Right ventricle myocardium inferior (tissue), 1 donor: ENCODE data around the gene ZNF692. TPM values are rescaled to one million over a fixed set of nuclear protein-coding genes. Genes with fewer than 3 reads are reported as not detected.
"Not testable (repeated sequence)": the region's sequence is repeated elsewhere in the genome, so short reads cannot be mapped to it uniquely, and the experiment has no call there.

Experiments
- ATAC-seq: fragments of 200-7000 bp; cut with Tn5 transposase; one replicate; pipeline ENCODE4 v1.9.1; 2020; ENCODE audit warnings: mild to moderate bottlenecking, moderate library complexity
- DNase-seq: peaks from one replicate; pipeline ENCODE4 v3.0.0; 2021; ENCODE audit errors: missing footprints
- intact Hi-C: fragments of 100-400 bp; cut with DNase I; formaldehyde crosslinking; loops from one replicate; pipeline ENCODE4 v1.11.0; 2022
- total RNA-seq: library from RNA; stranded (reverse); fragmentation: NEBNext Ultra II Directional; extraction: Animal tissue kit (Norgen Biotek cat#: 25700); gene quantifications from one replicate; pipeline ENCODE4 v1.2.1, GENCODE V29; 2021
- donor health status: DM: no; HTN: yes; CAD: no; lungs with severe emphysema.

Gene ZNF692
- total RNA-seq, 1 donor from 2014 or later: 20.8 TPM

DNA sequence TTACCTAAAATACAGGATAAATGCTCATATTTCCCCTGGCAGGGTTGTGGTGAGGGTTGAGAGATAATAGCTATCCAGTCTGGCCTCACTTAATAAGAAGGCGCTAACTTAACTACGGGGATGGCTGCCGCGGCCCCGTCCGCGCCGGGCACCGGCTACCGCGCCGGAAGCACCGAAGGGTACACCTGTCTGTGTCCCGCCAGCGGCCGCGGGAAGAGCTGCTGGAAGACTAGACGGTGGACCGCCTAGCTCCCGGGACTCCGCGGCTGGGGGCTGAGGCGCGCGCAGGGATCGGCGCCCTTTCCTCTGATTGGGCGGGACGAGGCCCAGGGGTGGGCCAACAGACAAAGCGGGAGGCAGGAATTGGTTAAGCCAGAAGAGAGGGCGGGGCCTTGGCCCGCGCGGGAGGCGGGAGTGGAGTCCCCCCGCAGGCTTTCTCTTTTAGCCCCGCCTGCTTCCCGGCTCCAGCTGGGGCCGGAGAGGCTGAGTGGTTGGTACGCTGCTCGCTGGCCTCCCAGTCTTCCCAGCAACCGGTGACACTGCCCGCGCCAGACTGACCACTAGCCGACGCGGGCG, 21.0 kb downstream of the ZNF692 start, which contains the start of gene ZNF672:
TSS of gene ZNF672 (plus strand) at position 444 of the 576 bp plus-strand sequence. CDS start 9,051 bp downstream, outside the sequence.
- intact Hi-C loops: loop anchor here (1.0 to 2.0 kb wide), 4 partner anchors 12 to 69 kb away; partner anchors contain the start of gene PGBD2
- ATAC-seq (peak; percentile 94), DNase-seq (peak; percentile 99)

DNA sequence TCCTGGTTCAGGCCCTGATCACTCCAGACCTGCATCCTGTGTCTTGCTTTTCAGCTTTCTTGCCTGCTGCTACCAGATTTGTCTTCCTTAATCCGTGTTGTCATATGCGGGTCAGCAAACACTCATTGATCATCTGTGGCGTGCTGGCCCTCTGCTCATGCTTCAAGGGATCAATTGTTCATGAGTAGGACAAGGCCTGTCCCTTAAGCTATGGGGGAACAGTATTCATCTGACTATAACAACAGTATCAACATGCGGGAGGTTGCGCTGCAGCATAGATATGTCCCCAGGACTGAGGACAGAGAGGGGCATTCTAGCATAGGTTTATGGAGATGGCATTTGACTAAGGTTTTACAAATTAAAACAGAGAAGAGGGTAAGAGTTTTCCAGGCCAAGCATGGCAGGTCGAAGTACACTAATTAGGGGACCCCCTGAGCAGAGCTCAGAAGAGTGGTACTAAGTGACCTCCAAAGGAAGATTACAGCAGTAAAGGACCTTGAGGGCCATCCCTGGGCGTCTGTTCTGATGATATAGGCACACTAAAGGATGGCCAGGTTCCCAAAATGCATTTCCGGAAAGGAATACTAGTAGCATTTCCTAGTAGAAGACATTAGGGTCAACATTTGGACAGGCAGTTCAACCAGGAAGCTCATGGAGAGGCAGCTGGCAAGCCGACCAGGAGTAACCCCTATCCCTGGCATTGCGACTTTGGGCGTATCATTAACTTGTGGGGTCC, 21.7 kb downstream of the ZNF692 start:
- DNase-seq: no peak
- intact Hi-C loops: no loop called here
- ATAC-seq: no peak

DNA sequence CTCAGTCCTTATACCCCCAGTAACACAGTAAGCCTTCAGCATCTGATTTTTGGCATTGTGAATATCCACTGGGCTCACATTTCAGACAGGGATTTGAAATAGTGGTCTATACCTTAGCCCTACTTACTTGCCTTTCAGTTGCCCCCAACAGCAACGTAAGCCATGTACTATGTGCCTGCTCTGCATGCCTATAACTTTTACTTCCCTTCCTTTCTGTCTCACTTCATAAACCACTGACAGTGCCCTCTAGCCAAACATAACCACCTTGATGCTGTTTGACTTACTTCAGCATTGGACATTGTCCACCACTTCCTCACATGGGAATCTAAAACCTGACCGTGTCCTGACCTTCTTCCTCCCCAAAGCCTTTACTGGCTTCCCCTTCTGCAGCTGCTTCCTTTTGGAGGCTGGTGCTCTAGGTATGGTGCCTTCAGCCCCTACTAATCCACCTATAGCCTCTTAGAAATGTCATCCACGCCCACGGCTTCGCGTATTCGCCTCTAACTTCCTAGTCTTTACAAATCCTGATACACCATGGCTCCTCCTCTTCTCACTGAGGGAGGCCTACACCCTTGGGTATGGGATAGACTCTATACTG, 24.4 kb downstream of the ZNF692 start:
- DNase-seq: no peak
- ATAC-seq: no peak
- intact Hi-C loops: no loop called here

DNA sequence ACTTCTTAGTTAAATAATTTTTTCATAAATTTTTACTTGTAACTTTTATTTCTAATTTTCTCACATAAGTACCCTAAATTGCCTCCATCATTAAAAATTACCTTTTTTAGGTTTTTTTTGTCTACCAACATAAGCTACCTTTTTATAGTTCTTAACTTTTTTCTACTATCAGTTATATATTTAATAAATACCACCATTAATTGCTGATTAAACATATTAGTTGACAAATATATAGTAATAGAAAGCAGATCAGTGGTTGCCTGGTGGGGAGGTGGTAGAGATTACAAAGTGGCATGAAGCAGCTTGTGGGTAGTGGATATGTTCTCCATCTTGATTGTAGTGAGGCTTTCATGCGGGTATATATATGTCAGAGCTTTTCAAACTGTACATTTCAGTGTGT, 27.0 kb downstream of the ZNF692 start:
- ATAC-seq (no peak), DNase-seq (no peak)
- intact Hi-C loops: no loop called here

DNA sequence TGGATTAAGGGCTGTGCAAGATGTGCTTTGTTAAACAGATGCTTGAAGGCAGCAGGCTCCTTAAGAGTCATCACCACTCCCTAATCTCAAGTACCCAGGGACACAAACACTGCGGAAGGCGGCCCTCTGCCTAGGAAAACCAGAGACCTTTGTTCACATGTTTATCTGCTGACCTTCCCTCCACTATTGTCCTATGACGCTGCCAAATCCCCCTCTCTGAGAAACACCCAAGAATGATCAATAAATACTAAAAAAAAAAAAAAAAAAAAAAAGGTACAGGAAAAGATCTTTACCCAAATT, 28.2 kb downstream of the ZNF692 start:
- intact Hi-C loops, ATAC-seq, DNase-seq: not testable (repeated sequence)

DNA sequence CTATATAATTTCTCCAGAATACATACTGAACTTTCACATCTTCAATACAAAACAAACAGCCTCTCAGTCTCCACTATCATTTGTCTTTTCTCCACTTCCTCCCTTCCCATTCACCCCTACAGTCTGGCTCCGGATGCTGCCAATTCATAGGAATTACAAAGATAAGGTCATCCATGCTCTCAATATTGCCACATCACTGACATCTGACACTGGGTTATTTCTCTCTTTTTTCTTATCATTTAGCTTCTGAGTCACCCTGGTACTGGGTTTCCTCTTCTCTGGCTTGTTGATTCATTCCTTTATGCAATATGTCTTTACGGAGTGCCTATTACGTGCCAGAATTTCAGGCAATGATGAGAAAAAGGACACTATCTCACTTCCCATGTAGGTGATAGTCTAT, 30.0 kb downstream of the ZNF692 start:
- DNase-seq: no peak
- intact Hi-C loops: no loop called here
- ATAC-seq: no peak

DNA sequence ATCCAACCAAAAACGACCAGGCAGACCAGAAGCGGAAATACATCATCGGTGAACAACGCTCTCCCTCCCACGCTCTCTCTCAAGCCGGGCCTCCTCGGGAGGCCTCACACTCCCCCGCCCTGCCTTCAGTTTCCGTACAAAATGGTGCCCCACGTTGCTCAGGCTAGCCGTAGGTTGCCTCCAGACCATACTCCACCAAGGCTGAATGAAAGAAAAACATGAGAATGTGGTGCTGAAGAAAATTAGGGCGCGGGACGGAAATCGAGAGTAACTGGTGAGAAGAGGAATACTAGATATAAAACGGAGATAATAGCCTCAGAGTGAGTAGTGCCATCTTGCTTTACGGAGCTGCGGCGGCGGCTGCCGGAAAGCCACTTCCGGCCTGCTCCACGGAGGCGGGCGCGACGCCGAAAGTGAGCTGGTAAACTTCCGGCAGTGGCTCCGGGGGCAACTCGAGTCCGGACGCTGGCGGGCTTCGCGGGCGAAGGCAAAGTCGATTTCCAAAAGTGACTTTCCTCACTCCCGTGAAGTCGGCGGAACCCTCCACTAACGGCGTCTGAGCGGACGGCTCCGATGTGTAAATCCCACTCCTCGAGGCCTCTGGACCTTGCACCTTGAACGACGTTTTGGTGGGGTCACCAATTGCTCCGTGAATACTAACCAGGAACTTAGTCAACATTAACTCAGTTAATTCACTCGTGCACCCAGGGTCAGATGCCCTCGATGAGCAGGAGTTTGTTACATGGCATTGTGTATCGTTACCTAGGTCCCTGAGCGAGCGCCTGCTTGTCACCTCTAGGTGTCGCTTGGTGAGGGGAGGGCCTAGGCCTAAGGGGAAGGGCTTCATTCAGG, 32.8 kb downstream of the ZNF692 start, which contains the start of gene SH3BP5L:
TSS of gene SH3BP5L (minus strand) at position 7 of the 852 bp plus-strand sequence. CDS start 980 bp downstream, outside the sequence.
- ATAC-seq: peak; percentile 97
- DNase-seq: peak; percentile 96
- intact Hi-C loops: loop anchor here (1.0 kb wide), 3 partner anchors 12 to 80 kb away; partner anchors contain the start of genes PGBD2 and ZNF672

DNA sequence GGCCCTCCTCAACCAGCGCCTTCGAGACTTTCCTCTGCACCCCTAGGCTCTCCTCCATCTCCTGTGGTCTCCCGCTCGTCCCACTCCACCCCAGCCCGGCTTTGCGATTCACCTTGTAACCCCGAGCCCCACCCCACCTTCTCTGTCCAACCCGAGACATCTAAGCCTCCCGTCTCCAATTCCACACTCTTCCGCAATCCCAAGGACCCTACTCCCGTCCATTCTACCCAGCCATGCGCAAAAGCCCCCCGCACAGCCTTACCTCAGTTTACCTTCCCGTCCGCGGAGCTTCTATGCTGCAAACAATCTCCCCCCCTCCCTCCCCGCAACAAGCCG, 33.3 kb downstream of the ZNF692 start:
- intact Hi-C loops: no loop called here
- DNase-seq: no peak
- ATAC-seq: no peak

DNA sequence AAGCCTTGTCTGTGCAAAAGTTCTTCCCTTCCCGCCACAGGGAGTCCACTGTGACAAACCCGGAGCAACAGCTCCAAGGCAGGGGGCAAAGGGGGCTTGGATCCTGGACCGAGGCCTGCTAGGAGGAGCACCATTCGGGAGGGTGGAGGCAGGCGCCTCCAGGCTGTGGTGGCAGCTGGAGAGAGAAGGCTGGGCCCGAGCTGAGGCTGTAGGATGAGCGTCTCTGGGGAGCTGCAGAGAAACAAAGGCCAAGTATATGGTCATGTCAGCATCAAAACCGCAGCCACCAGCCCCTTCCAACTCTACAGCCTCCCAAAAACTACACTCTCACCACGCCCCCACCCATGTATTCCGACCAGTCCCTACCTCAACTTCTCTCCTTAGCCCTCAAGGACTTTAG, 33.7 kb downstream of the ZNF692 start:
- DNase-seq (no peak), ATAC-seq (no peak)
- intact Hi-C loops: no loop called here

DNA sequence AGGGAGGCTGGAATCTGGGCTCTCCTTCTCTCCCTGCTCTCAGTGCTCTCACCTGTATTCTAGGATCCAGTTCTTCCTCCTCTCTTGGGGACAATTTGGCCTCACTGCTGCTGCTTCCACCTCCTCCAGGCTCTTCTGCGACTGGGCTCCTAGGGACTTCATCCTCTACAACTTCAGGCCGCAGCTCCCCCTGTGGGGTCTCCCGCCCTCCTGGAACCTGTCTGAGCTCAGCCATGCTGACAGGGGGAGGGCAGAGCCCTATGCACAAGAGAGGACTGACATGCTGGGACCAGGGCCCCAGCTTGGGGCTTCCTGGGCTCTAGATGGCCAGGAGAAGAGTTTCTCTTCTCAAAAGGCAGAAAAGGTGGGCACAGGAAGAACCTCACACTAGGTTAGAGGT, 34.2 kb downstream of the ZNF692 start:
- no peak for DNase-seq
- intact Hi-C loops: no loop called here
- no peak for ATAC-seq

DNA sequence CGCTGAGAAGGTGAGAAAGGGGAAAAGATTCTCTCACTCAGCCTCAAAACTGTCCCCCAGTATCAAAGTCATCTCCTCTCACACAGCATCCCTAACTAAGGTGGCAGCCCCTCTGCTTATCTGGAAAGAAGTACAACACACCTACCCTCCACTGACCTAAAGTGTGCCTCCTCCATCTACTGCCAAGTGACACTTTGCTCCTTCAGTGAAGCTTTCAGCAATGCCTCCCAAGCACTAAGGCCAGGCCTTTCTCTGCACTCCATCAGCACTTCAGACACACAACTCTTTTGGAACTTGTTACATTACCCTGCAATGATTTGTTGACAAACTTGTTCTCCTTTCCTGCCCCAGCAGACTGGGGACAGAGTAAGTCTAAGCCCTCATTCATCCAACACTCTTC, 34.6 kb downstream of the ZNF692 start:
- intact Hi-C loops: no loop called here
- ATAC-seq: no peak
- DNase-seq: no peak

DNA sequence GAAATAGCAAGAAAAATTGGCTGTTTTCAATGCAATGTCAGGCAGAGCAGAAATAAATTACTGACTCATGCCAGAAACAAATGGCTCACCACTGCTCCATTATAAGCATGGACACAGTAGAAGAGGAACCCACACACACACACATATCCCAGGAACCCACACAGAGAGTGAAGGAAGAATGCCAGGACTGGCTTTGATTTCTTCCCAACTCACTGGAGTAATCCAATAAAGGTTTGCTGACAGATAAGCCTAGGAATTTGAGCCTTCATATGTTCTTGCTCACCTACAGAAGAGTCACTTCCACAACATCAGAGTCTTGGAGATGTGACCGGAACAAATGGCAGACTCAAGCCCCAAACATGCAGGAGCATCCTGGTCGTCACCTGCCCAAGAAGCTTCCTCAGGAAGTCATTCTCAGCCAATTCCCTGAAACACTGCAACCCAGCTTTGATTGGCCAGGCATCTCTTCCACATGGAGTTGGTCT, 35.3 kb downstream of the ZNF692 start:
- intact Hi-C loops: no loop called here
- ATAC-seq: no peak

DNA sequence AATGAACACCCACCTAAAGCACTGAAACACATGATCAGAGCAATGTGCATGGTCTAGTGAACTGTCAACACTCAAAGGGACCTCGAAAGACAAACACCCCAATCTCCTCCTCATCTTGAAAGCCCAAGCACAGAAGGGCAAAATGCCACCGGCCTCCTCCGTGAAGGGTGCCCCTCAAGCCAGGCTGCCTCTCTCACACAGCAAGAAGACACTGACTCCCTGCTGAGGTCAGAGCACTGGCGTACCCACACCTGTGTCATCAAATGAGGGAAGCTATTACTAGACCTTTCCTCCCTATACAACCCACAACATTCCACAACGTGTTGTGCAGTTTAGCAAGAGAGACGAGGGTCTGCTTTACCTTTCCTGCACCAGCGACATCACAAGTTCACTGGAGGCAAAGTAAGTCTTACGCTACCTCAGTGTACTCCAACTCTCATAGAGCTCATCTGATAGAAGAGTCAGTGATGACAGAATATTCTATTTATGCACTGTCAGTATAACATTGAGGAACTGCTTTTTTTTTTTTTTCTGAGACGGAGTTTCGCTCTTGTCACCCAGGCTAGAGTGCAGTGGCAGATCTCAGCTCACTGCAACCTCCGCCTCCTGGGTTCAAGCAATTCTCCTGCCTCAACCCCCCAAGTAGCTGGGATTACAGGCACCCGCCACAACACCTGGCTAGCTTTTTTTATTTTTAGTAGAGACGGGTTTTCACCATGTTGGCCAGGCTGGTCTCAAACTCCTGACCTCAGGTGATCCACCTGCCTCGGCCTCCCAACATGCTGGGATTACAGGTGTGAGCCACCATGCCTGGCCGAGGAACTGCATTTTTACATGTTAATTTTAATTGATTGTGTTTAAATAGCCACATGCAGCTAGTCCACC, 36.5 kb downstream of the ZNF692 start:
- intact Hi-C loops: no loop called here
- no peak for ATAC-seq
- no peak for DNase-seq

More for the DNA sequence above, 35.3 kb downstream of the ZNF692 start:
- DNase-seq: no peak

DNA sequence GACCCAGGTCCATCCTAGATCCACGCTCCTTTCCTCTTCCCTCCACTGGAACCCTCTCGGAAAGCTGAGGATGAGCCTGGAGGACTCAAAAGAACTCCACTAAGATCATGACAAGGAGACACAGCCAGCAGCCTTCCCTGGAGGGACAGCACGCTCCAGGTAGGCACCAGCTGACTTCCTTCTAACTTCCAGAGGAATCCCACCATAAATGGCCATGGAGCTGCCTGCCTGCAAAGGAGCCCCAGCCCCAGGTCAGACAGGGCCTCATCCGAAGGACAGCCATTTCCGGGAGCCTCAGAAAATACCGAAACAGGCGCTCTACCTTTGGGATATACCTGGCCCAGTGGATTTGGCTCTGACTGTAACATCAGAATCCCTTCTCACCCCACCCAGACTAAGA, 37.2 kb downstream of the ZNF692 start:
- no peak for ATAC-seq
- intact Hi-C loops: no loop called here
- DNase-seq: no peak

DNA sequence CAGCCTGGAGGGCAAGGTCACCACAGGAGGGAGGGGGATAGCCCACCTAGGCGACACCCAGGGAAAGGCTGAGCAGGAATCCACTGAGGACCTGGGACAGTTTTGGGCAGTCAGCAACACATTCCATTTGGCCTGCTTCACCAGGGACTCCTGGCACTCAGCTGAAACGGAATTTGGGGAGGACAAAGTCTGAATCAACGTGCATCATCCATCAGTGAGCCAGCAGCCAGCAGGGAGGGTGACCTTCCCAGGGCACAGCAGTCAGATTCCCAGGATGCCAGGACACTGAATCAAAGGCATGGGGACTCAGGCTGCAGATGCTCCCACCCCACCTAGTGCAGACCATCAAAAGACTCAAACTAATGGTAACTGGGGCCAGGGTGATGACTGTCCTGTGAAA, 37.8 kb downstream of the ZNF692 start:
- DNase-seq (no peak), ATAC-seq (no peak)
- intact Hi-C loops: no loop called here

DNA sequence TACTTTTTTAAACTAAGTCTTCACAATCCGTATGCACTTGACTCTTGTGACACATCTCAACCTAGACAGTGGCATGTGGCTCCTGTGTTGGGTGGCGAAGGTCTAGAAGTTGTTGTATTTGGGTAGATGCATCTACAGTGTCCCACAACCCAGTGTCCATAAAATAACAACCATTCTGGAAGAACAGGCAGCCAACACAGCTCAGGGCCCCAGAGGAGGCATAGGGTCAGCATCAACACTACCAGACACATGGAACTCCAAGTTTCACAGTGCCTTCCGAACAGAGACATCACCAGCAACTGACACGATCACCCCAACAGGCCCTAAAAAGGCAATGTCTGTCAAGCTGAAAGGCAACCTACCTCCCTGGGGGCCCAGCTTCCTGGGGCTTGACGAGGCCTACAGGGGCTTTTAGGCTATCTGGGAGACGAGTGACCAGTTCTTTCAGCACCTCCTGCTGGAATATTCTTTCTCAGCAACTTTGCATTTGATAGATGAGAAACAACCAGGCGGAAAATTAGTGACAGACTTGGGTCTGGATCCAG, 38.8 kb downstream of the ZNF692 start:
- DNase-seq (no peak), ATAC-seq (no peak)
- intact Hi-C loops: no loop called here

DNA sequence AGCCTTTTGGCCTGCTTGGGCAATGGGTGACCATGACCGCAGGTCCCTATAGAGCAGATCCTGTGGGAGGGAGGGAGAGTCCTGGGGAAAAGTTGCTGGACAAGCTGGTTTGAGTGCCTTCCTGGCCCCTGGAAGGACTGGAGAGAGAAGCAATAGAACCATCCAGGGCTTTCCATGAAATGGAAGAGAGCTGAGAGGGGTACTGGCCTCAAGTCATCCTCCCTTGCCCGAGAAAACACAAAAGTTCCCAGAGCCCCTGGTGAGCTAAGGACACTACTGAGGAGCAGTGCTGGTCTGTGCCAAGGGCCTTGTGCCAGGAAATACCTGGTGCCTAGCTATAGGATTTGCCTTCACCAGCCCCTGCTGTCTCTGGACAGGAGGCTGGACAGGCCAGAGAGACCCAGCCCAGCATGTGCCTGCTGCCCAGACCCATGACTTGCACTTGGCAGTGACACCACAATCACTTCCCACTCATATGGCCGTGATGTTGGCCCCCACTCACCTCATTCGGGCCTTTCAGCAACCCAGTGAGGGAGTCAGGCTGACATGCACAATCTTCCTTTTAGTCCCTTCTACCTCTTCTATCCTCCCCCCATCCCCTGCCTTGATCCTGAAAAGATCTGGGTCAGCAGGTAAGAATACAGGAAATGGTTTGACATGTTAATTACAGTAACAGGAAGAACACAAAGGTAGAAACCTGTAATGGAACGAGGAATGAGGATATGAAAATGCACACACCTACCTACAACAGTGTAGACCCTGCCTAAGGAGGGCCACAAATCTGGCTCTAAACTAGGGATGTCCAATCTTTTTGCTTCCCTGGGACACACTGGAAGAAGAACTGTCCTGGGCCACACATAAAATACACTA, 40.1 kb downstream of the ZNF692 start:
- intact Hi-C loops: no loop called here
- no peak for DNase-seq

More for the DNA sequence above, 40.1 kb downstream of the ZNF692 start:
- ATAC-seq: peak; percentile 20
